T-helper 2 cell treated with Interferon-gamma antibody and Interleukin-4, amounts not matched to agents 5 μg/mL and 100 μg/mL, for 36 hours (primary cell): ENCODE results near the gene PHLDB1.

Experiments
- DNase-seq: peaks from one replicate; pipeline ENCODE4 v3.0.0; 2021; ENCODE audit warnings: low spot score
- H3K27ac Mint-ChIP-seq: one replicate; pipeline ENCODE4 v1.8.0; 2021; ENCODE audit warnings: mild to moderate bottlenecking, mixed read lengths
- H3K27me3 Mint-ChIP-seq: one replicate; pipeline ENCODE4 v1.8.0; 2021; ENCODE audit warnings: low read depth, mixed read lengths
- H3K36me3 Mint-ChIP-seq: one replicate; pipeline ENCODE4 v1.8.0; 2021; ENCODE audit warnings: low read depth, mixed read lengths
- H3K4me1 Mint-ChIP-seq: one replicate; pipeline ENCODE4 v1.8.0; 2021; ENCODE audit warnings: low read depth, mixed read lengths
- H3K4me3 Mint-ChIP-seq: one replicate; pipeline ENCODE4 v1.8.0; 2022; ENCODE audit warnings: mild to moderate bottlenecking, moderate library complexity, mixed read lengths
- H3K9me3 Mint-ChIP-seq: one replicate; pipeline ENCODE4 v1.8.0; 2021; ENCODE audit warnings: mixed read lengths

The PHLDB1 gene

DNA sequence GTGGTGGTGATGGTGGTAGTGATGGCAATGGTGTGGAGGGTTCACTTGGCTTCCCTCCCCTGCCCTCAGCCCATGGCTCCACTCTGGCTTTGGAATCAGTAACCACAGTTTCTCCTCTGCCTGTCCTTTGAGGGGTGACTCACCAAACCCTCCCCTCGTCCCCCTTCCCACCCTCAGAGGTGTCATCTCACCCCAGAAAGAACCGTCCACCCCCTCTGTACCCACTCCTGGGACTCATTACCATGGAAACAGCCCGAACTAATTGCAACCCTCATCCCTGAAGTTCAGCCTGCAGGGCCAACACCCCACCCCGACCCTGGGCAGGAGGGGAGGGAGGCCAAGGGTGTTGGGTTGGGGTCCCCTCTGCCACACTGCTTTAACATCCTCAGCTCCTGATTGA is 26.6 kb downstream of the PHLDB1 start:
- no peak overlapping the region for H3K4me3 Mint-ChIP-seq
- H3K27ac Mint-ChIP-seq, result no peak overlapping the region
- H3K36me3 Mint-ChIP-seq, result no peaks in the 10 kb centered on the region
- no peak for DNase-seq
- H3K9me3 Mint-ChIP-seq, result no peaks in the 10 kb centered on the region
- H3K27me3 Mint-ChIP-seq, result peaks cover 7% of the 10 kb centered on the region
- no peaks in the 10 kb centered on the region for H3K4me1 Mint-ChIP-seq

DNA sequence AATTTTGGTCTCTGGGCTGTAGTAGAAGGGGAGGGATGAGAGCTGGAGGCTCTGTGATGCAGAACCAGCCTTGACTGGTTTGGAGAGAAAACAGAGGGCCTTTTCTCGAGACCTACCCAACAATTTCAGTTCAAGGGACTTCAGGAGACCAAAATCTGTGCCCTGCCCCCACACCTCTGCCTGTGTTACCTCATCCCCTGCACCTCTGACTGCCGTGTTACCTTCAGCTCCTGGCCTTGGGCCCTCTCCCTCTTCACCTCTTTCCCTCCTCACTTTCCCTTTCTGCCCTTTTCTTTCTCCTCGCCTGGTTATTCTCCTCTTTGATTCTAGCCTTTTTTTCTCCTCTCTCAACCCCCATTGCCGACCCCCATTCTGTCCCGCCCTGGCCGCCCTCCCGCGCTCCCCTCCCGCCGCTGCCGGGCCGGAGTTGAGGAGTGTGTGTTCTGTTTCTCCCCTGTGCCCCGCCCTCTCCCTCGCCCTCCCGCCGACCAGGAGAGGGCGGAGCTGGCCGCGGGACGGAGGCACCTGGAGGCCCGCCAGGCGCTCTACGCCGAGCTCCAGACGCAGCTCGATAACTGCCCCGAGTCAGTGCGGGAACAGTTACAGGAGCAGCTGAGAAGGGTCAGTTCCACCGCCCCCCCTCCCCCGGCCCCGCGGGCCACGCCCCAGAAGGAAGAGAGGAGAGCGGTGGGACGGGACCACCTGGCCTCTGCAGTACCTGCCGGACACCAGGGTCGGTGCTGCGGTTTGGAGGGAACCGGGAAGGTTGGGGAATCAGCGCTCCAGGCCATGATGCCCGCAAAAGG is 27.2 kb downstream of the PHLDB1 start:
- Mint-ChIP-seq H3K27me3 (peaks cover 7% of the 10 kb centered on the region), H3K9me3 (no peaks in the 10 kb centered on the region), H3K27ac (no peak overlapping the region), H3K36me3 (no peaks in the 10 kb centered on the region), H3K4me3 (no peak overlapping the region), H3K4me1 (no peaks in the 10 kb centered on the region)
- DNase-seq, result no peak

DNA sequence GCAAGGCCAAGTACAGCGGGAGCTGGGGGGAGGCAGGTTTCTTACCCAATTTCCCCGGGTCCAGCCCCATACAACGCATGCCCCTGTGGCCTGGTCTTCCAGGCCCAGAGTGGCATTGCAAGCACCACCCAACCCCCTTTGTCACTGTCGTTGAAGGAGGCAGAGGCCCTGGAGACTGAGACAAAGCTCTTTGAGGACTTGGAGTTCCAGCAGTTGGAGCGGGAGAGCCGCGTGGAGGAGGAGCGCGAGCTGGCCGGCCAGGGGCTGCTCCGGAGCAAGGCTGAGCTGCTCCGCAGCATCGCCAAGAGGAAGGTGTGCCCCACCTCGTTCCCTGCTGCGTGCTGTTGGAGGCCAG is 27.8 kb downstream of the PHLDB1 start:
- H3K4me1 Mint-ChIP-seq, result no peaks in the 10 kb centered on the region
- H3K27me3 Mint-ChIP-seq, result peaks cover 7% of the 10 kb centered on the region
- no peaks in the 10 kb centered on the region for H3K36me3 Mint-ChIP-seq
- no peak overlapping the region for H3K4me3 Mint-ChIP-seq
- DNase-seq, result no peak
- H3K9me3 Mint-ChIP-seq, result no peaks in the 10 kb centered on the region
- no peak overlapping the region for H3K27ac Mint-ChIP-seq

DNA sequence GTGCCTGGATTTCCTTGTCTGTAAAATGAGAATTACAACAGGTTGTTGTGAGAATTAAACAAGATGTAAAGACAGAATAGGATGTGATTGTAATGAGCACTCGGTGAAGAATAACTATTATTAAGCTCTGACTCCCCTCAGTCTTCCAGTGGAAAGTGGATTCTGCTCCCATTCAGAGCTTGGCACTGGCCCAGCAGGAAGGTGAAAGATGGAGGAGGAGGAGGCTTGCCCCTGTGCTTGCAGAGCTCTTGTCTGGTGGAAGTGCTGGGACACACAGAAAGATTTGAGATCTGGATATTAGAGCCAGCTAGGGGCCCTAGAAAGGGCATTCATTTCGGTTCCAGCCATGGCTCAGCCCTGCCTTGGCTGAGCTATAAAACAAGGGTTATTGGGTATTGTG is 28.2 kb downstream of the PHLDB1 start:
- Mint-ChIP-seq H3K4me1 (no peaks in the 10 kb centered on the region), H3K9me3 (no peaks in the 10 kb centered on the region), H3K27me3 (peaks cover 7% of the 10 kb centered on the region), H3K4me3 (no peak overlapping the region), H3K27ac (no peak overlapping the region), H3K36me3 (no peaks in the 10 kb centered on the region)
- no peak for DNase-seq

DNA sequence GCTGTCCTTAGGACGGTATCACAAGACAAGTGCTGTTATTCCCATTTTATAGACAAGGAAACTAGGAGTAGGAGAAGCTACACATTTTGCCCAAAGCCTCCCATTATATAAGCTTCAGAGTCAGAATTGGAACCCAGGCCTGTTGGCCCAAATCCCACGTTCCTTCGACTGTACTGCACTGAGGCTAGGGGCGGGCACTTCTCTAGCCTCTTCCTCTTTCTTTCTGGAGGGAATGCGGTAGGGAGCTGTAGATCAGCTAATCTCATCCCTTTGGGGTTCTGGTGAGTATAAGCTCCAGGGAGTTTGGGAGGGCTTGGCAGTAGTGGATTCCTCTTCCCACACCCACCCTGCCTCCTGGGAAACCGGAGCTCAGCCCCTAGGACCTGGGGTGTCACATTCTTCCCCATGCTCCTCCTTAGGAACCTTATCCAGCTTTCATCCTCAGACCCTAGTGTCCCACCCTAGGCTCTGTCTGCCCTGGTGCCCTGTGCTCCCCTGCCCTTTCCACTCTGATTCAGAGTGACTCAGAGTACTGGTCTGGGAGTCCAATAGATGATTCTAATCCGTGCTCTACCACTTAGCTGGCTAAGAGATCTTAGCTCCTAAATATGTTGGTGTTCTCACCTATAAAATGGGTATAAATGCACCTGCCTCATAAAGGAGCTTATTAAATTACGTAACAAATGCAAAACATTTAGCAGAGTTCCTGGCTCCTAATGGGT is 29.3 kb downstream of the PHLDB1 start:
- Mint-ChIP-seq H3K27ac (no peak overlapping the region), H3K4me1 (no peaks in the 10 kb centered on the region), H3K36me3 (no peaks in the 10 kb centered on the region), H3K4me3 (no peak overlapping the region), H3K27me3 (peaks cover 7% of the 10 kb centered on the region), H3K9me3 (no peaks in the 10 kb centered on the region)
- no peak for DNase-seq

DNA sequence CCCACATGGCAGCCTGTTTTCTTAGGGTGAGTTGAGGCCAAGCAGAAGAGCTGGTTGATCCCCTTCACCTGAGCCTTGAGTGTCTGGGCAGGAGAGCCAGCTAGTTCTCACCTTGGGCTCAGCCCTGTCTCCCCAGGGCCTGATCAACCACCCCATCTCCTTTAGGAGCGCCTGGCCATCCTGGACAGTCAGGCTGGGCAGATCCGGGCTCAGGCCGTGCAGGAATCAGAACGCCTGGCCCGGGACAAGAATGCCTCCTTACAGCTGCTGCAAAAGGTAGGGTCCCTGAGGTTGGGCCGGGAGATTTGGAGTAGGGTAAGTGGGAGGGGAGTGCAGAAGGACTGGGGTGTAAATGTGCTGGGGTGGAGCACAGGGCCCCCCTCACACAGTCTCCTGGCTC is 31.3 kb downstream of the PHLDB1 start:
- no peak for DNase-seq
- peaks cover 4% of the 10 kb centered on the region for H3K27me3 Mint-ChIP-seq
- no peaks in the 10 kb centered on the region for H3K4me1 Mint-ChIP-seq
- H3K4me3 Mint-ChIP-seq, result no peak overlapping the region
- no peak overlapping the region for H3K27ac Mint-ChIP-seq
- H3K9me3 Mint-ChIP-seq, result no peaks in the 10 kb centered on the region
- no peaks in the 10 kb centered on the region for H3K36me3 Mint-ChIP-seq

DNA sequence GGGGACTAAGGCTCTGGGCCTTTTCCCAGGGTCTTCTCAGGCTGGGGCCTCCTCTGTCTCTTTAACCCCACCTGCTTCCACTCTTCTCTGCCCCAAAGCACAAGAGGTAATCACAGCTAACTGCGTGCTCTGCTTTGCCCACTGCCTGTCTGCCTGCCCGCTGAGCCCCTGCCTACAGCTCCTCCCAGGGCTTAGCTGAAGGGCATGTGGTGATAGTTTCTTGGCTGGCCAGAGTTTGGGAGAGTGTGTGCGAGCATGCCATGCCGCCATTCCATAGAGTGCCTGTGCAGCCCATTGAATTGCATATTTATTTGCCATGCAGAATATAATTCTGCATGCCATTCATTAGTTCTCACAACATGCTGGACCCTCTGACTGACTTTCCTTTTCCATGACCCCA is 32.5 kb downstream of the PHLDB1 start:
- Mint-ChIP-seq H3K27ac (no peak overlapping the region), H3K4me1 (no peaks in the 10 kb centered on the region), H3K4me3 (no peak overlapping the region), H3K36me3 (no peaks in the 10 kb centered on the region), H3K27me3 (peaks cover 4% of the 10 kb centered on the region), H3K9me3 (no peaks in the 10 kb centered on the region)
- no peak for DNase-seq

DNA sequence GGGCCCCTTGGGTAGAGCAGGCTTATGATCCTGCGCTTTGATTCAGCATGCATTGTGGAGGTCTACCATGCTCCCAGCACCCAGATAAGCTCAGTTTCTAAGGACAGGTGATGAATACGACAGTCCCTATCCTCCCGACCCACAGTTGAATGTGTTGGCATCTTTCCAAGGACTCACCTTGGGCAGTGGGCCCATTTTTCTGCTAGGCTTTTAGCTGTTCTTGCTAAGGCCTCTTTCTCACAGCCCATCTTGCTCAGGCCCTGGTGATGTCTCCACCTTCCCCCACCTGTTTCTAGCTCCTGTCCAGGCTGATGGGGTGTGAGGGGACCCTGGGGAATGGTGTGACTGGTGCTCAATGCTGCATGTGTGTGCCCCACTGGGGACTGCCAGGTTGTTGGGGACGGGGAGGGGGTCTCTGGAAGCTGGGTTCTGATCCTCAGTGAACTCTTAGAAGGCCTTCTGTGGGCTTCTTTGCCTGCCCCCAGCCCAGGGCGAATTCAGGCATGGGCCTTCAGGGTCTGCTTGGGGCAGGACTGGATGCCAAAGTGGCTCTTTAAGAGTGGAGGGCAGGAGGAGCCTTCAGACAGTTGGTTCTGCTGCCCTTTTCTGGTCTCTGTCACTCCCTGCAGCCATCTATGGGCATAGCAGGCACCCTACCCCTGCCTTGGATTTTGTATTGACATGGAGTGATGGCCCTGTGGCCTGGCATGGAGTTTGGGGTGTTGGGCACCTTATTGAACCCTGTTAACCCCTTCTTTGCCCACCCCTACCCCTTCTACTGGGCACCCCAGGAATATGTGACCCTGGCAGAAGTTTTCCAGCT is 33.1 kb downstream of the PHLDB1 start:
- no peak overlapping the region for H3K4me3 Mint-ChIP-seq
- no peaks in the 10 kb centered on the region for H3K9me3 Mint-ChIP-seq
- no peaks in the 10 kb centered on the region for H3K4me1 Mint-ChIP-seq
- no peaks in the 10 kb centered on the region for H3K36me3 Mint-ChIP-seq
- H3K27me3 Mint-ChIP-seq, result peaks cover 4% of the 10 kb centered on the region
- H3K27ac Mint-ChIP-seq, result no peak overlapping the region
- no peak for DNase-seq

DNA sequence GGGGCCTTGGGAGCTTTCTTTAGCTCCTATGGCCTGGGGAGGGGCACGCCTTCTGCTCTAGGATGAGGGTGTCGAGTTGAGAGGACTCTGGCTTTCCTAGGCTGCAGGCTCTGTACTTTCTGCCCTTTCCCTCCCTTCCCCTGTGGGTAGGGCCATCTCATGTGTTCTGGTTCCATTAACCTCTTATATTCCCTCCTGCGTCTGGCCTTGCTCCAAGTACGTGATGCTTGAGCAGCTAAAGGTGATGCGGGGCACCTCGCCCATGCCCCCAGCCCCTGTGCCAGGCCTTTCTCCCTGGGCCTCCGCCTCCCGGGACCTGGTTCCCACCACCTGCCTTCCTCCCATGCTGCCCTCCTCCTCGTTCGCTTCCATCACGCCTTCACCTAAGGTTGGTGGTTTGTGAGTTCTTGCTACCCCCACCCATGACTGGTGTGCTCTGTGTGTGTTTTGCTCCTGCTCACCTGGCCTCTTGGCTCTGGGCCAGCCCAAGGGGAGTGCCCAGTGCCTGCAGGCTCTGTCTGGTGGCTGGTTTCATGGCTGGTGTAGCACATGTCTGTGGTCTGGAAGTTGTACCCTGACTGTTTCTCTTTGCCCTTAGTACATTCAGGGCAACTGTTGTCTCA is 34.1 kb downstream of the PHLDB1 start:
- H3K4me1 Mint-ChIP-seq, result no peaks in the 10 kb centered on the region
- no peaks in the 10 kb centered on the region for H3K27me3 Mint-ChIP-seq
- no peaks in the 10 kb centered on the region for H3K9me3 Mint-ChIP-seq
- H3K4me3 Mint-ChIP-seq, result no peak overlapping the region
- DNase-seq, result no peak
- no peaks in the 10 kb centered on the region for H3K36me3 Mint-ChIP-seq
- no peak overlapping the region for H3K27ac Mint-ChIP-seq

DNA sequence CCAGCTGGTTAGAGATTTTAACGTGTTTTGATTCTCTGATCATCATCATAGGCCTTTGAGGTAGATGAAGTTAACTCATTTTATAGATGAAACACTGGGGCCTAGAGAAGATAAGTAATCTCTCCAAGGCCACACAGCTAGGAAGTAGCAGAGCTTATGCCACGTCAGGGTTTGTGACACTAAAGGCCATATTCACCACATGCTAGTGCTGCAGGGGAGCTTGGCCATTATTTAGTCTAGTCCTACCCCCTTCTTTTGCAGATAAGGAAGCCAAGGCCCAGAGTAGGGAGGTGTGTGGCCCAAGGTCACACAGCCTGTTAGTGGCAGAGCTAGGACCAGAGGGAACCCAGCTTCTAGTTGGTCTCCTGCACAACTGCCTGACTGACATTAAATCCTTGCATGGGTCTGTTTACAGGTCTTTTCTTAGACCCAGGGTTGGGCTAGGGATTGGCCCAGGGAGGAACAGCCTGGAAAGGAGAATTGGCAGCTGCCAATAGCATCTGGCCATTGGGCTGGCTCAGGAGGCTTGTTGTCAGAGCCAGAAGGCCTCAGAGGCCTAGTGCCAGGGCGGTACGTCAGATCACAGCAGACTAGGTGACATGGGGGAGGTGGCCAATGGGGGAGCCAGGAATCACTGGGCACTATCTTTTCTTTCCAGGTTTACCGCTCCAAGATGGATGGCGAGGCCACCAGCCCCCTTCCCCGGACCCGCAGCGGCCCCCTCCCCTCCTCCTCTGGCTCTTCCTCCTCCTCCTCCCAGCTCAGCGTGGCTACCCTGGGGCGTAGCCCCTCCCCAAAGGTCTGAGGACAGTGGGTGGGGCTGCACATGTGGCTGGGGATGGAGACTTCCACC is 36.0 kb downstream of the PHLDB1 start:
- no peaks in the 10 kb centered on the region for H3K4me1 Mint-ChIP-seq
- H3K27ac Mint-ChIP-seq, result no peak overlapping the region
- H3K4me3 Mint-ChIP-seq, result no peak overlapping the region
- no peaks in the 10 kb centered on the region for H3K36me3 Mint-ChIP-seq
- no peak for DNase-seq
- no peaks in the 10 kb centered on the region for H3K9me3 Mint-ChIP-seq
- no peaks in the 10 kb centered on the region for H3K27me3 Mint-ChIP-seq

DNA sequence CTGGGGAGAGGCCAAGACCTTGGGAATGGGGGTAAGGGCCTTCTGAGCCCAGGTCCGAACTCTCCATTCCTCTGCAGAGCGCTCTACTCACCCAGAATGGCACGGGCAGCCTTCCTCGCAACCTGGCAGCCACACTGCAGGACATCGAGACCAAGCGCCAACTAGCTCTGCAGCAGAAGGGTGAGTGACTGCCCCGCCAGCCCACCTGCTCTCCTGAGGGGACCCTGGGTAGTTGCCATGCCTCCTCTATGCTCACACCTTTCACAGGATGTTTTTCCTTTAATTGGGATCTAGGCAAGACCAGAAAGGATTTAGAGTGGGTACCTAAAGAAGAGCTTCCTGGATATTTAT is 36.6 kb downstream of the PHLDB1 start:
- no peaks in the 10 kb centered on the region for H3K27me3 Mint-ChIP-seq
- DNase-seq, result no peak
- H3K36me3 Mint-ChIP-seq, result no peaks in the 10 kb centered on the region
- H3K9me3 Mint-ChIP-seq, result no peaks in the 10 kb centered on the region
- no peak overlapping the region for H3K27ac Mint-ChIP-seq
- no peaks in the 10 kb centered on the region for H3K4me1 Mint-ChIP-seq
- H3K4me3 Mint-ChIP-seq, result no peak overlapping the region

DNA sequence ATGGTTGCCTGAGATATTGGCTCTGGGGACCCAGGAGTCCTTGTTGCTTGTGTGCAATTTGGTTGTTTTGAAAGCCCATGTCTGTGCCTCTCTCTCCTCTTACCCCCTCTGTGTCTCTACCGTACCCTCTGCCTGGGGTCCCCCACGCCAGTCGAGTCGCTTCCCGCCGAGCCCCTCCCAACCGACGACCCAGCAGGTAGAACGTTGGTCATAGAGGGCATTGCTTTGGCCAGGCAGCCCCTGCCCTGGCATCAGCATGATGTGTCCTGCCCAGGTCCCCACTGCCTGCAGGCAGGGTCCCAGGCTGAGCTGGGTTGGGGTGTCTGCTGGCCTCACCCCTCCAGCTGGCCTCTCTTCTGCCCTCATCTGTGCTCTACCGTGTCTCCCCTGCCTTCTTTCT is 37.1 kb downstream of the PHLDB1 start:
- Mint-ChIP-seq H3K4me3 (no peak overlapping the region), H3K36me3 (no peaks in the 10 kb centered on the region), H3K9me3 (no peaks in the 10 kb centered on the region), H3K27me3 (no peaks in the 10 kb centered on the region), H3K4me1 (no peaks in the 10 kb centered on the region), H3K27ac (no peak overlapping the region)
- DNase-seq, result no peak

DNA sequence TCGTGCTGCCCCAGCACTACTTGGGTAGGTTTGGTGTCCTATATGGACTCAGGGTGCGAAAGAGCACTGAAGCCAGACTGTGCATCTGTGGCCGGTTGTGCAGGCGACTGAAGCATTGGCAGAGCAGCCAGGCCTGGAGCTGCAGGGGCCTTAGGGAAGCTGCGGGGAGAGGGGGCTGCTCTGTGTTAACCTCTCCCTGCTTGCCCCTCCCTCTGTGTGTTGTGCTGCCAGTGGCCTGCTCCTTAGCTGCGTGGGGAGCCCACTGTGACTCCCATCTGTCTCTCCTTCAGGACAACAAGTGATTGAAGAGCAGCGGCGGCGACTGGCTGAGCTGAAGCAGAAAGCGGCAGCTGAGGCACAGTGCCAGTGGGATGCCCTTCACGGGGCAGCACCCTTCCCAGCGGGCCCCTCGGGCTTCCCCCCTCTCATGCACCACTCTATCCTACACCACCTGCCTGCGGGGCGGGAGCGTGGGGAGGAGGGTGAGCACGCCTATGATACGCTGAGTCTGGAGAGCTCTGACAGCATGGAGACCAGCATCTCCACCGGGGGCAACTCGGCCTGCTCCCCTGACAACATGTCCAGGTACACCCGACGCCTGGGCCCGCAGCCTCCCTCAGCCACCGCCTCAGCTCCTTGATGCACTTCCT is 37.8 kb downstream of the PHLDB1 start:
- H3K4me1 Mint-ChIP-seq, result no peaks in the 10 kb centered on the region
- no peak overlapping the region for H3K4me3 Mint-ChIP-seq
- H3K36me3 Mint-ChIP-seq, result no peaks in the 10 kb centered on the region
- H3K27me3 Mint-ChIP-seq, result no peaks in the 10 kb centered on the region
- H3K9me3 Mint-ChIP-seq, result no peaks in the 10 kb centered on the region
- no peak for DNase-seq
- no peak overlapping the region for H3K27ac Mint-ChIP-seq
